ENCODE measurements around the gene TTBK1. TPM values are rescaled to one million over a fixed set of nuclear protein-coding genes. Genes with fewer than 3 reads are reported as not detected.

The TTBK1 gene
- polyA plus RNA-seq, 1 donor = 0.04 TPM

GRCh38 chr6:43223175-43223574 is 20.1 kb upstream of the TTBK1 start:
- DNase-seq (ENCODE audit: low read depth) = no peak

- no peak for DNase-seq (ENCODE audit: low read depth)
Observed at GRCh38 chr6:43226192-43226851, 17.0 kb upstream of the TTBK1 start.

- DNase-seq (ENCODE audit: low read depth) = peak; percentile 32
Observed at GRCh38 chr6:43228951-43229802, 14.1 kb upstream of the TTBK1 start, which contains the start of gene DNPH1. Gene DNPH1, minus strand, starts transcription at chr6:43229481. Its CDS starts 25 bp downstream, at chr6:43229456.

- DNase-seq (ENCODE audit: low read depth) = no peak
Observed at GRCh38 chr6:43229803-43230620, 13.3 kb upstream of the TTBK1 start.

GRCh38 chr6:43231053-43231452 is 12.2 kb upstream of the TTBK1 start:
- no peak for DNase-seq (ENCODE audit: low read depth)

- no peak for DNase-seq (ENCODE audit: low read depth)
Observed at GRCh38 chr6:43231735-43232450, 11.4 kb upstream of the TTBK1 start.

GRCh38 chr6:43235841-43236240 is 7.4 kb upstream of the TTBK1 start:
- no peak for DNase-seq (ENCODE audit: low read depth)

- DNase-seq (ENCODE audit: low read depth) = no peak
Observed at GRCh38 chr6:43239054-43239453, 4.2 kb upstream of the TTBK1 start.

- no peak for DNase-seq (ENCODE audit: low read depth)
Observed at GRCh38 chr6:43240950-43241349, 2.3 kb upstream of the TTBK1 start.

GRCh38 chr6:43241446-43241845 is 1.8 kb upstream of the TTBK1 start:
- no peak for DNase-seq (ENCODE audit: low read depth)

- no peak for DNase-seq (ENCODE audit: low read depth)
Observed at GRCh38 chr6:43243664-43244321, 512 bp downstream of the TTBK1 start.

- no peak for DNase-seq (ENCODE audit: low read depth)
Observed at GRCh38 chr6:43246301-43247113, 3.2 kb downstream of the TTBK1 start.

- DNase-seq (ENCODE audit: low read depth) = no peak
Observed at GRCh38 chr6:43247114-43247999, 4.1 kb downstream of the TTBK1 start.

- DNase-seq (ENCODE audit: low read depth) = no peak
Observed at GRCh38 chr6:43248101-43248500, 4.8 kb downstream of the TTBK1 start.

GRCh38 chr6:43248791-43249190 is 5.5 kb downstream of the TTBK1 start:
- DNase-seq (ENCODE audit: low read depth) = no peak

- DNase-seq (ENCODE audit: low read depth) = no peak
Observed at GRCh38 chr6:43250992-43251373, 7.7 kb downstream of the TTBK1 start.

- DNase-seq (ENCODE audit: low read depth) = no peak
Observed at GRCh38 chr6:43253401-43253800, 10.1 kb downstream of the TTBK1 start.

GRCh38 chr6:43254138-43254817 is 11.0 kb downstream of the TTBK1 start:
- DNase-seq (ENCODE audit: low read depth) = no peak

- no peak for DNase-seq (ENCODE audit: low read depth)
Observed at GRCh38 chr6:43254846-43255245, 11.6 kb downstream of the TTBK1 start.
